IMR-90 (cell line): Measurements from ENCODE around the gene IKBIP. TPM values are rescaled to one million over a fixed set of nuclear protein-coding genes. Genes with fewer than 3 reads are reported as not detected.

ENCODE experiments used
- ATAC-seq: fragments of 200-7000 bp; cut with Tn5 transposase; 2 replicates; pipeline ENCODE4 v1.9.1; 2020; ENCODE audit warnings: low read depth, mild to moderate bottlenecking, moderate library complexity
- BruUV-seq: library from RNA; stranded (reverse); fragments of 400-500 nt; replicated peaks from 2 replicates; lab custom pipeline; 2021; lab: Mats Ljungman, UMichigan
- CTCF ChIA-PET: fragments of 300-600 bp; formaldehyde crosslinking; extraction: SDS; loops from one replicate; lab custom pipeline; 2021; ENCODE audit warnings: antibody characterized with exemption; lab: Yijun Ruan, JAX
- POLR2A ChIA-PET: fragments of 300-600 bp; sonication (Branson Sonifier 250); formaldehyde crosslinking; loops from one replicate; lab custom pipeline; 2022; ENCODE audit warnings: antibody characterized with exemption; ENCODE audit not compliant: unreplicated experiment; lab: Charles Lee
- DNase-seq: peaks from one replicate; pipeline ENCODE4 v3.0.0; 2013
- H2AFZ ChIP-seq: replicated peaks from 2 replicates; pipeline ENCODE3; 2013; ENCODE audit warnings: low read length, mild to moderate bottlenecking; ENCODE audit not compliant: poor library complexity
- H2AK5ac ChIP-seq: 2 replicates; pipeline ENCODE4 v1.6.1; 2013; ENCODE audit warnings: low read depth, low read length, inconsistent platforms
- H2AK9ac ChIP-seq: replicated peaks from 2 replicates; pipeline ENCODE3; 2013; ENCODE audit warnings: mild to moderate bottlenecking, low read depth, low read length, moderate library complexity; ENCODE audit not compliant: poor library complexity
- H2BK120ac ChIP-seq: 2 replicates; pipeline ENCODE4 v1.6.1; 2013; ENCODE audit warnings: low read depth, low read length, inconsistent platforms
- H2BK15ac ChIP-seq: 3 replicates; pipeline ENCODE4 v1.6.1; 2013; ENCODE audit warnings: low read depth, low read length, inconsistent platforms
- H2BK20ac ChIP-seq: 2 replicates; pipeline ENCODE4 v1.6.1; 2013; ENCODE audit warnings: low read depth, mild to moderate bottlenecking, inconsistent platforms, low read length, moderate library complexity
- H2BK5ac ChIP-seq: 2 replicates; pipeline ENCODE4 v1.6.1; 2013; ENCODE audit warnings: mild to moderate bottlenecking, low read depth, low read length, inconsistent platforms; ENCODE audit not compliant: poor library complexity, severe bottlenecking
- H3K14ac ChIP-seq: replicated peaks from 2 replicates; pipeline ENCODE4 v1.6.1; 2013; ENCODE audit warnings: low read depth, low read length, inconsistent platforms
- H3K18ac ChIP-seq: 2 replicates; pipeline ENCODE4 v1.6.1; 2013; ENCODE audit warnings: low read depth, low read length, control low read depth
- H3K23ac ChIP-seq: 2 replicates; pipeline ENCODE4 v1.6.1; 2013; ENCODE audit warnings: low read depth, low read length, inconsistent platforms
- H3K27ac ChIP-seq: 2 replicates; pipeline ENCODE4 v1.5.1; 2013; ENCODE audit warnings: mild to moderate bottlenecking, control low read depth, low read length; ENCODE audit not compliant: insufficient read depth
- H3K27me3 ChIP-seq: 2 replicates; pipeline ENCODE4 v1.6.1; 2013; ENCODE audit warnings: low read length; ENCODE audit not compliant: control insufficient read depth, insufficient read depth
- H3K36me3 ChIP-seq: 2 replicates; pipeline ENCODE4 v1.6.1; 2013; ENCODE audit warnings: low read length, mixed read lengths; ENCODE audit not compliant: control insufficient read depth, insufficient read depth
- H3K4ac ChIP-seq: 2 replicates; pipeline ENCODE4 v1.6.1; 2013; ENCODE audit warnings: low read depth, low read length, inconsistent platforms
- H3K4me1 ChIP-seq: 2 replicates; pipeline ENCODE4 v1.6.1; 2013; ENCODE audit warnings: low read length, mixed read lengths; ENCODE audit not compliant: control insufficient read depth, insufficient read depth
- H3K4me2 ChIP-seq: 2 replicates; pipeline ENCODE4 v1.6.1; 2013; ENCODE audit warnings: low read depth, mild to moderate bottlenecking, control low read depth, low read length, moderate library complexity
- H3K4me3 ChIP-seq: 2 replicates; pipeline ENCODE4 v1.5.1; 2013; ENCODE audit warnings: low read depth, mild to moderate bottlenecking, control low read depth, low read length, moderate library complexity; ENCODE audit not compliant: insufficient read depth
- H3K56ac ChIP-seq: 2 replicates; pipeline ENCODE4 v1.6.1; 2013; ENCODE audit warnings: low read length, inconsistent platforms; ENCODE audit not compliant: insufficient read depth; ENCODE audit errors: extremely low read depth
- H3K79me1 ChIP-seq, 2 experiments: 2 replicates each; pipeline ENCODE4 v1.6.1; 2013; ENCODE audit warnings: low read length in 2 of 2, inconsistent platforms in 1 of 2, low read depth in 1 of 2
- H3K9ac ChIP-seq: 2 replicates; pipeline ENCODE4 v1.6.1; 2013; ENCODE audit warnings: low read depth, low read length, control low read depth
- H3K9me1 ChIP-seq: 2 replicates; pipeline ENCODE4 v1.6.1; 2013; ENCODE audit warnings: low read length, inconsistent platforms; ENCODE audit not compliant: insufficient read depth
- H3K9me3 ChIP-seq: 2 replicates; pipeline ENCODE4 v1.6.1; 2013; ENCODE audit warnings: low read length; ENCODE audit not compliant: control insufficient read depth, insufficient read depth
- H4K20me1 ChIP-seq: 2 replicates; pipeline ENCODE4 v1.6.1; 2013; ENCODE audit warnings: low read length, inconsistent platforms; ENCODE audit not compliant: insufficient read depth
- H4K5ac ChIP-seq: 2 replicates; pipeline ENCODE4 v1.6.1; 2013; ENCODE audit warnings: mild to moderate bottlenecking, low read depth, low read length, control low read depth
- H4K8ac ChIP-seq, 2 experiments: 2 replicates each; pipeline ENCODE4 v1.6.1; 2013; ENCODE audit warnings: low read depth in 2 of 2, low read length in 2 of 2, control low read depth in 1 of 2, inconsistent platforms in 1 of 2
- H4K91ac ChIP-seq: 2 replicates; pipeline ENCODE4 v1.6.1; 2013; ENCODE audit warnings: low read depth, low read length, inconsistent platforms; ENCODE audit not compliant: insufficient read depth
- BHLHE40 ChIP-seq: fragments of 150-350 bp; IDR thresholded peaks from 2 replicates; pipeline ENCODE4 v1.6.1; 2016; ENCODE audit warnings: mild to moderate bottlenecking, low read depth, low read length
- MAZ ChIP-seq: IDR thresholded peaks from 2 replicates; pipeline ENCODE4 v1.6.1; 2012; ENCODE audit warnings: low read depth, mild to moderate bottlenecking, low read length, improper control_type of control experiment, moderate library complexity, borderline replicate concordance
- RFX5 ChIP-seq: IDR thresholded peaks from 2 replicates; pipeline ENCODE4 v1.8.0; 2012; ENCODE audit warnings: low read depth, mild to moderate bottlenecking, low read length, moderate library complexity
- WGBS, 2 experiments: methylation state at CpG; one replicate each; pipeline versions ENCODE4 v1.1.5 to v1.1.7; 2013; ENCODE audit warnings: missing lambda C conversion rate in 2 of 2; ENCODE audit not compliant: insufficient read length in 1 of 2; ENCODE audit errors: extremely low coverage in 2 of 2; 5-methylcytosine and 5-hydroxymethylcytosine counted together
- dilution Hi-C: fragments of 300-500 bp; cut with HindIII; formaldehyde crosslinking; loops from one replicate; pipeline ENCODE4 v1.14.3; 2018; ENCODE audit warnings: low sequenced_read_pairs; ENCODE audit not compliant: unreplicated experiment
- in situ Hi-C: fragments of 300-500 bp; cut with MboI; formaldehyde crosslinking; loops from 3 replicates; pipeline ENCODE4 v1.14.3; 2019; ENCODE audit warnings: low sequenced_read_pairs, inconsistent platforms, mixed read lengths
- intact Hi-C: fragments of 100-400 bp; cut with micrococcal nuclease; formaldehyde crosslinking; loops from 2 replicates; pipeline ENCODE4 v1.10.0; 2022
- polyA plus RNA-seq, 3 experiments: library from polyadenylated mRNA; depleted of rRNA; stranded (reverse); fragments of >200 nt; gene quantifications; 2 replicates each; pipeline ENCODE4 v1.2.3, GENCODE V29; 2012; ENCODE audit warnings: low replicate concordance in 1 of 3
- total RNA-seq: library from RNA; depleted of rRNA; stranded (reverse); fragments of >200 nt; gene quantifications from 2 replicates; pipeline ENCODE4 v1.2.3, GENCODE V29; 2012
- TF ChIP-seq, protein P1 (sequence below): fragments of 150-350 bp; IDR thresholded peaks from 2 replicates; pipeline ENCODE4 v1.6.1; 2017; ENCODE audit warnings: mild to moderate bottlenecking, antibody characterized with exemption, low read length, low read depth

Gene IKBIP
- total and polyA plus RNA-seq, 2 of the 4 experiments (the other 2 are of a cell fraction): 37.1 to 52.7 TPM

DNA sequence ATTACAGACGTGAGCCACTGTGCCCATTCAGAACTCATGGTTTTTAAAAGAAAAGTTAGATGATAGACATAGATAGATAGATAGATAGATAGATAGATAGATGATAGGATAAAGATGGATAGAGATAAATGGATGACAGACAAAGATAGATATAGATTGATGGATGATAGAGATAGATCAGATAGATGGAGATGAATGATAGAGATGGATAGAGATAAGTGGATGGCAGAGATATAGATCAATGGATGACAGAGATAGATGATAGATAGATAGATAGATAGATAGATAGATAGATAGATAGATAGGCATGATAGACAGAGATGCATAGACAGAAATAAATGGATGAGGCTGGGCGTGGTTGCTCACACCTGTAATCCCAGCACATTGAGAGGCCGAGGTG, 64.8 kb downstream of the IKBIP start:
- no TSS peak for BruUV-seq
- Histone ChIP-seq H3K14ac (no peak overlapping the region), H3K4me3 (no peak overlapping the region), H2BK120ac (no peak overlapping the region), H3K23ac (no peak overlapping the region), H3K9me1 (no peaks in the 10 kb centered on the region), H3K4me1 (no peaks in the 10 kb centered on the region), H3K27ac (no peak overlapping the region), H3K4me2 (no peak overlapping the region), H2AK5ac (no peak overlapping the region), H2AFZ (no peak overlapping the region), H3K4ac (no peak overlapping the region), H3K79me1 (no peaks in the 10 kb centered on the region), H3K56ac (no peak overlapping the region), H3K36me3 (no peaks in the 10 kb centered on the region), H2BK5ac (no peak overlapping the region), H2AK9ac (no peak overlapping the region), H4K20me1 (no peaks in the 10 kb centered on the region), H4K91ac (no peak overlapping the region), H3K27me3 (no peaks in the 10 kb centered on the region), H3K9ac (no peak overlapping the region), H2BK15ac (no peak overlapping the region), H3K9me3 (no peaks in the 10 kb centered on the region), H2BK20ac (no peak overlapping the region), H3K18ac (no peak overlapping the region), H4K5ac (no peak overlapping the region), H4K8ac (no peak overlapping the region)
- no peak for ATAC-seq
- DNase-seq: no peak
- dilution Hi-C loops (no loop called here), in situ Hi-C loops (no loop called here), intact Hi-C loops (no loop called here)
- ChIA-PET POLR2A (no interaction called here), CTCF (no interaction called here)
- WGBS, 2 experiments: 89% methylated on average over 3 of the region's 3 CpGs; no CpG with 5 or more reads in 1 of the 2 experiments
- TF ChIP-seq RFX5 (no peak), MAZ (no peak), BHLHE40 (no peak)
- TF ChIP-seq, protein P1, sequence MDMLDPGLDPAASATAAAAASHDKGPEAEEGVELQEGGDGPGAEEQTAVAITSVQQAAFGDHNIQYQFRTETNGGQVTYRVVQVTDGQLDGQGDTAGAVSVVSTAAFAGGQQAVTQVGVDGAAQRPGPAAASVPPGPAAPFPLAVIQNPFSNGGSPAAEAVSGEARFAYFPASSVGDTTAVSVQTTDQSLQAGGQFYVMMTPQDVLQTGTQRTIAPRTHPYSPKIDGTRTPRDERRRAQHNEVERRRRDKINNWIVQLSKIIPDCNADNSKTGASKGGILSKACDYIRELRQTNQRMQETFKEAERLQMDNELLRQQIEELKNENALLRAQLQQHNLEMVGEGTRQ: no peak
